Fibroblast of peridontal ligament (primary cell): ENCODE measurements around the gene RAG1.
A peak's percentile ranks its signal among the peaks of the same experiment; 100 is the strongest.

Source experiments
- DNase-seq: peaks from one replicate; pipeline ENCODE4 v3.0.0-alpha.2; 2010; ENCODE audit errors: extremely low read depth

RAG1 gene

DNA sequence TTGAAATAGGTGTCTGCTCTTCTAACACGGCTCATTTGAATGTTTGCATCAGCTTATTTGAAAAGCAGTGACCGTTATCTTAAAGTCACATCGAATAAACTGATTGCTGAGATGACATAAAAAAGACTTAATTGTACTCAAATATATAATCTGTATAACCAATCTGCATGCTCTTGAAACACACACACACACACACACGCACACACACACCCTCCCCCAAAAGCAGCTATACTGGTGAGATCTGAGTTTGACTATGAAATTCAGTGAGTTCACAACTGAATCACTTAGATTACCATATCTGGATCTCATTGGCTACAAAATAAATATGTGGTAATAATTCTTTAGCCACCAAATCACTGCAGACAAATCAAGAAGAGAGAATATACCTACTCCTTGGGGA, 22.7 kb downstream of the RAG1 start:
- no peak for DNase-seq

DNA sequence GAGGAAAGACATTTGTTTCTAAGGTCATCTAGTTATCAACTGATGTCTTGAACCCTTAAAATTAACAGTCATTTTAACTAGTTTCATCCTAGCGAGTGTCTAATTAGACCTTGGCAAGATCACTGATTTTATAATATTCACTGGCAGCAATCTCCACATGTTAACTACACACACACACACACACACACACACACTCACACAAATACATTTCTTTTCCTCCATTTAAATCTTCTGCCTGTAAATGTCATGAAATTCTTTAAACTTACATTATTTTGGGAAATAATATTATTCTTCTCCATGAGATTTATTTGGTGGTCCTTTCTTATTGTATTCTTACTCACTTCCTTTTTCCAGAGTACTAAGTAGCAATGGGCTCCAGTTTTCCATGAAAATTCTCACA, 23.6 kb downstream of the RAG1 start:
- no peak for DNase-seq

DNA sequence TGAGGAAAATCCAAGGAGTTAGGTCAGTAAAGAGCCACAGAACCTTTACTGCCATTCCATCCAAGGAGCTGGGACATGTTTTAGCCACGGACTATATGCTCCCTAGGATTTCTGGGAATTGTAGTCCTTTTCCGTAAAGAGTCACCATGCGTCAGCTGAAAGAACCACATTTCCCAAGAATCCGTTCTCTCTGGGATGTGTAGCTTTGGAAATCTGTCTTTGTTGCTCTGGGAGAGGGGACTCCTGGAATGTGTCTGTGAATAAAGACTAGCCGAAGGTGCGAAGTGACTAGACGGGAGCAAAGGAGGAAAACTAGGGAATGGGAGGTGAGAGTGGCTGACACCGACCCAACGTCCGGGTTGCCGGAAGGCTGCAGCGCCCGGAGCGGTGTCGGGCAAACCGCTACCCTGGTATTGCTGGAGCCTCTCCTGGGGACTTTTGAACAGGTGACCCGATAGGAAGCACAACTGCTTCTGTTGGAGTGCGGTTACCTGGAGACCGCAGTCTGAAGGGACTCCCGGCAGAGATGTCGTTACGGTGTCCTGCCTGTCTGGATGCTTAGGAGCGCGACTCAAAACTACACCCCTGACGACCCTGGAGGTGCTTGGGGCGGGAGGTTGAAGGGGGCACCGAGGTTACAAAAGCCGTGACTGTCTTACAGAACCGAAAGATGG, 26.6 kb downstream of the RAG1 start, which contains the start of gene IFTAP:
TSS of gene IFTAP (plus strand) at position 187 of the 674 bp plus-strand sequence. CDS start 15,602 bp downstream, outside the sequence.
- DNase-seq, result peak; percentile 95

DNA sequence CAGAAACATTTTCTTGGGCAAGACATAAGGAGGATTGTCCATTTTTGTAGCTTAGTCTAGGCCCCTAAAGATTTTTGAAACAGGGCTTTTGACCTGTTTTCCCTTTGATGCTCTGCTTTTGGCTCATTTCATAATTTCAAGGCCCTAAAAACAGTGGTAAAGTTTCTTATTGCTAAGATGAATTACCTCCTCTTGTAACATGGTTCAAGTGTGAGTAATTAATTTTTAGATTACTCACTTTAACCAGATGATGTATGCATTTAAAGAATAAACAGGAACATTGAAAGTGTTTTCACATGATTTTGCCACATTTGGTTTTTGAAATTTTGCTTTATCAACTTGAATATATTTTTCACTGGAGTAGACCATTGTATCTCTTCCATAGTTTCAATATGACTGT, 29.1 kb downstream of the RAG1 start:
- DNase-seq, result no peak

DNA sequence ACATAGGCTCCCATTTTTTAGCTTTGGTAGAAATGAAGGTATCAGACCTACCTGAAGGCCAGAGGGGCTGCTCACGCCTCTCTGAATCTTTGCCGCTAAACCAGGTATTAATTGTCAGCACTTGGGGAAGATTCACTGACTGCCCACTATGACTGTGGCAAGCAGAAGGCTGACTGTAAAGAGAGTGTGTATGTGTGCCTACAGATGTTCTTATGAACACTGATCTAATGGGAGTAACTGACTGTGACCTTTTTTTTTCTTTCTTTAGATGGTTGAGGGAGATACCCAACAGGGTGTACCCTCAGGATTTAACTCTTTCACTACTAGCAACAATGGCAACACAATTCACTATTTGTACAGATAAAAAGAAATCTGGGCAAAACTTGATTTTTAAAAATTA, 30.2 kb downstream of the RAG1 start, which contains the start of gene RAG2:
TSS of gene RAG2 (minus strand) at position 186 of the 400 bp plus-strand sequence. CDS start 4,068 bp downstream, outside the sequence.
- DNase-seq, result no peak

DNA sequence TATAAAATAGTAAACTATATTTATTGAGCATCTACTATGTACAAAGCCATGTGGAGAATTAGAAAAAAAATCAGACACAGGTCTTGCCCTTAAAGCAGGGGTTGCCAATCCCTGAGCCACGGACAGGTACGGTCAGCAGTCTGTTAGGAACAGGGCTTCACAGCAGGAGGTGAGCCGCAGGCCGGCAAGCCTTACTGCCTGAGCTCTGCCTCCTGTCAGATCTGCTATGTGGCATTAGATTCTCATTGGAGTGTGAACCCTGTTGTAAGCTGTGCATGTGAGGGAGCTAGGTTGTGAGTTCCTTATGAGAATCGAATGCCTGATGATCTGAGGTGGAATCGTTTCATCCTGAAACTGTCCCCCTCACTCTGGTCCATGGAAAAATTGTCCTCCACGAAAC, 32.4 kb downstream of the RAG1 start:
- DNase-seq, result no peak

DNA sequence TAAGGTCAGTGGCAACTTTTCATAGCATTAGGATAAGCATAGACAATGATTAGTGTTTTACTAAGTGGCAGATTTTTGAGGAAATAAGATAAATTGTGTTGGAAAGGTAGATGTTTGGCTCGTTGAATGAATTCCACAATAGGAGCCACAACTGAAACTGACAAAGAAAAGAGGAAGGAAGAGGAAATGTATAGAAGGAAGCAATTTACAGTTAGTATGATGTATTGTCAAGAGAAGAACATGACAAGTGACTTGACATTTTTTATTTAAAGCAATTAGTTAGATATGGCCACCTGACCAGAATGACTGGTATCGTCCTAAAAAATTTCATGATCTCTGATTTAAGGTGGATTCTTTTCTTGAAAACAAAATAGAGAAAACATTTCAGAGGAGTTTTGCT, 33.3 kb downstream of the RAG1 start:
- DNase-seq, result no peak

DNA sequence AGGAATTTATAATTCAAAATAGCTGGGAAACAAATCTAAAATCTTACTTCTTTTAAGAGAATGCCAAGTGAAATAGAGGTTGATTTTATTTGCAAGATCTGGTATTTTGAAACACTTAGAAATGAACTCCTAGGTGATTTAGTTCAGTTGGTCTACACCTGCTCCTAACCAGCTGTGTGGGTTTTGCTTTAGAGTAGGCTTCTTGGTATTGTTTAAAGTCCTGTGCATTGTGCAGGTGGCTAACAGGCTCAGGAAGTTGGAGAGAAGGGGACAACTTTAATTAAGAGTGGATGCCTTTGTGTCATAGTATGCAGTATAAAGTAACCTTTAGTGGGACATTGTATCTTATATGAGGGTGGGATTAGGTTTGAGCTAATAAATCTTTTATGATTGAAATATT, 34.3 kb downstream of the RAG1 start:
- DNase-seq, result no peak

DNA sequence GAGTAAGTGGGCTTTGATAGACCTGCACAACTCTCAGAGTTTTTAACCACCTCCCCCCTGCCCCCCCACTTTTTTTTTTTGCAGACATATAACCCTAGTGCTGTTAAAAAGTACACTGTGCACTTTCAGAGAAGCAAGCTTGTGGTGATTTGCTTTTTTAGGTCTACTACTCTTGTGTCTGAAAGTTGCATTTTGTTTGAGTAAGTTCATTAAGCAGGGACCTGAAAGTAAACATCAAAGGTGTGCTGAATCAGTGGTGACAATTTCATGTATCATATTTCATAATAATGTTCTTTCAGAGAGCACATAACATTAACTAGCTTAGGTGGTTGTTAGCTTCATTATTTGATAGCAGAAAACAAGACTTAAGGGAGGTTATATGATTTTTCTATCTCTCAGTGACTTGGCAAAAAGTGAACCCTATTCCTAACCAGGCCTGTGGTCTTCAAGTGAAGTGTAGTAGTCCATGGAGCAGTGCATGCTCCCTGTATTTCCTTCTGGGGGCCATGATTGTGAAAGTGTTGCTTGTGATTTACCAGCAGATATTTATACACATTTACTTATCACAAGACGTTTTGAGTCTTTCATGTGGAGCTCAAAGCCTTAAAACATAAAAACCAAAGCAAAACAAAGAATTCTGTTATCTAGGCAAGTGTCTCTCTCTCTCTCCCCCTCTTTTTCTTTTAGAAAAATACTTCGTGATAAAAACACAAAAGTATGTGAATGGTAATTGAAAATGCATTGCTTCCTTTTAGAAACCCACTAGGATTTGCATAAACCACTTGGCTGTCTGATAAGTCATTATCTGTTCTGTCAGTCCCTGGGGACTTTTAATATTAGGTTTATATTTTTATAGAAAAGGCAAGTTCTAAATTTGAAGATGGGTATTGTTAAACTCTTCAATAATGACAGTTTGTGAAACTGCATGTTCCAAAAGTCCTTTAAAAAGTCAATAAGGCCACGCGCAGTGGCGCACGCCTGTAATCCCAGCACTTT, 37.7 kb downstream of the RAG1 start:
- DNase-seq, result no peak

DNA sequence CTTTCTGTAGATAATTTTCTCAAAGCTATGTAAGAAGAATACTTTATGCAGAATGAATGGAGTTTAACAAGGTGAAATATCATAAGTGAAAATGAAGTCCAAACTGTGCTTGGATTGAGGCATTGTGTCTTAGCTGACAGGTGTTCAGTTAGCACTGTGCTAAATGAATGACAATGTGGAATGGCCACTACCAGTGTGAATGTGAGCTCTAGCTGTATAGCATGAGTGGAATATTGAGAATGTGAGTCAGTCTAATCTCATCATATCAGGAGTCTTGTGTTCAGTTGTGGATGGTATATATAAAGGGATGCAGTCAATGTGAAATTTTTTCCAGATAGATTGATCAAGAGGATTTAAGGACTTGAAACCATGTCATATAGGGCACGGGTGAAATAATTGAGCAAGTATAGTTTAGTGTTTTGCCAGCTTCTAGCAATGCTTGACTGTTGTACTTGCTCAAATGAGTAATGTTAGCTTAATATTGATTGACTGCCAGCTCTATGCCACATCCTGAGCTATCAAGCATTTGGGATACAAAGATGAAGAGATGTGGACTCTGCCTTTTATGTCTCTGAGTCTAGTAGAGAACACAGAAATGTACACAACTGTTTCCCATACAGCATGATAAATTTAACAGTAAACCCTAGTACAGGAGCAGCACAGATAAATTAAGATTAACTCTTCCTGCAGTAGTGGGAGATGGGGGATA, 40.8 kb downstream of the RAG1 start:
- no peak for DNase-seq

DNA sequence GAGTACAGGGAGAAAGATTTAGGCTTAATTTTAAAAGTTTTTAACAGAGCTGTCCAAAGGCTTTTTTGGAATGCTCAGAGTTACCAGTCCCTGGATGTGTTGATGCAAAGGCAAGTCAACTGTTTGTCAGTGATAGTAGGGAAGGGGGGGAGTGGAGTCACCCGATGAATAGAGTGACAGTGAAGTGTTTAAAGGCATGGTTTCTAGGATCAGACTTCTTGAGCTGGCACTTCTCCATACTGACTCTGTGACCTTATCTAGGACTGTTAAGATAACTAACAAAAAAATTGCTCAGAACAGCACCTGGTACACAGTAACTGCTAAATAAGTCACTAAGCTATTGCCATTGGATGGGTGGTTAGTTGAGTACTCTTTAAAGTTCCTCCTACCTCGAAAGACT, 41.6 kb downstream of the RAG1 start:
- no peak for DNase-seq

DNA sequence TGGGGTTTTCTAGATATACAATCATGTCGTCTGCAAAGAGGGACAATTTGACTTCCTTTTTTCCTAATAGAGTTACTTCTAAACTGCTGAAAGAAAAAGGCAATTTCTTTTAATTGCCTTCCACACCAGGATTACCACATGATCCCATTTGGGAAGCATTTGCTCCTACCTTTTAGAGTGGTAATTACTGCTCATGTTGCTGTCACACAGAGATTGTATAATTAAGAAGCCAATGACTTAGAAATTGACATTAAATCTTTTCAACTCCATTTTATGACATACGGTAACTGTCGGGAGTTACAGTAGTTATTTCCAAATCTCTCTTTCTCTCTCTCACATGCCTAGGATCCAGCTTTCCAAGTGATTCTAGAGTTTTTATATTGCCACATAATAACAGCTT, 48.0 kb downstream of the RAG1 start:
- DNase-seq, result no peak

DNA sequence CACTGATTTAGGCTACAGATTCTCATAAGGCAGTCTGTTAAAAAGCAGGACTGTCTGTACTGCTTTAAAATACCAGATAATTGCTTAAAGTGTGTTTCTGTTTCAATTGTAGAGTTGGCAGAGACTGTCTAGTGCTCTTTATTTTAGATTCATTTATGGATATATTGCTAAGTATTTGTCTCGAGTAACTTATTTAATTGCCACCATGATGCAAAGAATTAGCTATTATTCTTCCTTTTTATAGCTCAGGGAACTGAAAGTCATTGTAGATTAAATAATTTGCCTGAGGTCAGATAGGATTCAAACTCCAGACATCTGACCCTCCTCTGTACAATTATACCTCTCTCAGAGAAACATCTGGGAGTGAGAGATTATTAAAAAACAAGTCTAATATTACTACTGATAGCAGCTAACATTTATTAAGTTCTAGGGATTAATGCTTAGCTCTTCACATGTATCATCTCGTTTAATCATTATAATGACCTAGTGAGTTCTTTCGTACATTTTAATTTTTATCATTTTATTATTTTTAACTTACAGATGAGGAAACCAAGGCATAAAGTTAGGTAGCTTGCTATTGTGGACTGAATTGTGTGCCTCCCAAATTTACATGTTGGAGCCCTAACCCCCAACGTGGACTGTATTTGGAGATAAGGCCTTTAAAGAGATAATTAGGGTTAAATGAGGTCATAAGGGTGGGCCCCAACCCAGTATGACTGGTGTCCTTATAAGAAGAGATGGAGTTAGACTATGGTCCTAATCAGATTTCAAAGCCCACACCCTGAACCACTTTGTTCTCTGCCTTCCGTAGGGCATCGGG, 49.9 kb downstream of the RAG1 start:
- DNase-seq, result no peak

DNA sequence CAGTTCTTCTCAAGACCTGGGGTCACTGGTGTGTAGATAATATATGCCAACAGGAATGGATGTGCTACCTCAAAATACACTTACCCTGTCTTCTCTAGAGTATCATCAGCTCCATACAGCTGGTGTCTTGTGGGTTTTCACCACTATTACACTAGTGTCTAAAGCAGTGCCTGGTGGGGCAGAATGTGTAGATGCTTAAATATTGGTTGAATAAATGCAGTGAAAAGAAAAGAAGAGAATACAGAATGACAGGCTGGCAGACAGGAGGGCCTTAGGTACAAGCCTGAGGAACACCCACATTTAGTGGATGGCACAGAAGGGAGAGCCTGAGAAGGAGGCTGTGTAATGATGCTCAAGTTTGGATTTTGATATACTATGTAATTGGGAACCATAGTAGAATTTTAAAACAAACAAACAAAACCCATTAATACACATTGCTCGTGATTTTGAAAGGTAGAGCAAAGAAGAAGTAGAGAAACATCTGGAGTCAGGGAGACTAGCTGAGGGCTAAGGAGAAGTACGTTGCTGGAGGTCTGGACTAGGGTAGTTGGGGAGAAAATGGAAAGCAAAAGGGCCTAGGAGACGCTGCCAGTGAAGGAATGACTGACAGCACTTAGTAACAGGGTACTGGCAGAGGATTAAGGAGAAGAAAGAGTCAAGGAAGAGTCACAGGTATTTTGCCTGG, 50.7 kb downstream of the RAG1 start:
- no peak for DNase-seq

DNA sequence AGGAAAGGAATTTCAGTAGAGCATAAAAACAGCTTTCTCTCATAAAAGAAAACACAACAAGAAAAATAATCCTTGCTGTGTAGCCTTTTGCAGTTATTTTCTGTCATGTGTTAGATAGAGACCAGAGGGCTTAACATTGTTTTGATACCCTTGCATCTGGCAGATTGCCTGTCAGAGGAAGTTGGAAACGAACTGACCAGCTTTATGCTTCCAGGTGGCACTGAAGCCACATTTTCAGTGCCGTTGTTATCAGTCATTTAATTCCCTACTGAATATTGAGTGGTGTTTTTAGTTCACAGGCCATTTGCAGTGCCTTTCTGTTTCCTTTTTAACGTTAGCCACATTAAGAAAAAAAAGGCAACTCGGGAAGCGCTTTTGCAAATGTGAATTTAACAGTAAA, 51.7 kb downstream of the RAG1 start:
- no peak for DNase-seq

DNA sequence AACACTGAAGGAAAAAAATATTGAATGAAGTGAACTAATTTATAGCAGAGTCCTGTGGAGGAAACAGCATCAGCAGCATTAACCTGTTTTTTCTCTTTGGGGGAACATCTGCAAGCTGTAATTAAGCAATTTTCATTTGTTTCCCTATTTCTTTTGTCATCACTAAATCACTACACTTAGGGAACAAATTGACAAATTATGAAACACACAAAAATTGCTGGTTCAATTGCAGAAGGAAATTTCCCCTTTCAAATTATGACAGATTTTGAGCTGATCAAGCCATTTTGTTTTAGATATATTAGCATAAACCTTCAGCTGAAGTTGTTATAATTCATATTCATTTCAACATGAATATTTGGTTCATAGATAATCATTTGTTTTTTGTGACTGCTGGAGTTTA, 52.4 kb downstream of the RAG1 start:
- no peak for DNase-seq

DNA sequence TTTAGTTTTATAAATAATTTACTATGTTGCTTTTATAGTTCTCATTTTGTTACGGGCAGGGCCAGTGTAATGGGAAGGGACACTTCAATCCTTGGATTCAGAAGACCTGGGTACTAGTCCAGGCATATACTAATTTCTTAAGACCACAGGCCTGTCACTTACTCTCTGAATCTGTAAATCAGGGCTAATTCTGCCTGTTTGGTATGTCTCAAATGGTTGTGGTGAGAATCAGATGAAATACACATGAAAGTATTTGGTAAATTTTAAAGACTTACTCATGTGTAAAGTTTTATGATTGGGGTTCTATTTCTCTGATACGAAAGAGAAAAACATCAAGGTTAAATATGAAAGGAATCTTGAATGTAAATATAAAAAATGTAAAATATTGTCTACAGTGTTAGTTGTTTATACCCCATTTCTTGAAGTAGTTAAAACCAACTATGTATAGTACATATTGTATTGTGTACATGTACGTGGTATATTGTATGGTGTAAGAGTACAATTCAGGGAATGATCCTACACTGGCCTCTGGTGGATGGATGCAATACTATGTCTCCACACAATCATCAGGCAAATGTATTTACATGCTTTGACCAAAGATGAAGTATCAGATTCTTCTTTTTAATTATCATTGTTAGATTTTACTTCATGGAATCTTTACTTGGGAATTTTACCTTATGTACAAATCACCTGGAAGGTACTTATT, 54.8 kb downstream of the RAG1 start:
- DNase-seq, result peak; percentile 50

DNA sequence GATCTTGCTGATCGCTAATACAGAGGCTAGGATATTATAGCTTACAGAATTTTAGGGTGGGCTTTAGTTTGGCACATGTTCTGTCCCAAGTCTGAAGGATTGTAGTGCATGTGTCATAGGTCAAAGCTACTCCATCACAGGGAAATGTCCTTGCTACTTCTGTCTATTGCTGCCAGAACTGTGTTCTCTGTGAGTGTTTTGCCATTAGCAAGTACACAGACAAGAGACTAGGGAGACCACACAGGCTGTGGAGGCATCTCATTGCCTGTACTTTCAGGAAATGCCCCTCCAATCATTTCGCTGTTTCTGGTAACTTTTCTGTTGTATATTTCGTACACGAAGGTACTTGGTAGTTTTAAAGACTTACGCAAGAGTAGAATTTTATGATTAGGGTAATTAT, 55.7 kb downstream of the RAG1 start:
- DNase-seq, result no peak

DNA sequence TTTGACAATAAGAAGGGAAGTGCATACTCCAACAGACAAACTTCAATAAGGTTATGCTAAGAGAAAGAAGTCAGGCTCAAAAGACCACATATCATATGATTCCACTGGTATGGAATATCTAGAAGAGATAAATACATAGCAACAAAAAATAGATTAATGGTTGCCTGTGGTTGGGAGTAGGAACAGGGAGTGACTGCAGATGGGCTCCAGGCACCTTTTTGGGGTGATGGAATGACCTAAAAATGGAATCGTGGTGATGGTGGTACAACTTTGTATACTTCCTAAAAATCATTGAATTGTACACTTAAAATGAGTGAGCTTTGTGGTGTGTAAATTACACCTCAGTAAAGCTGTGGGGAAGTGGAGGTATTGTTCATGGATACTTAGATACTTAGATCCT, 59.2 kb downstream of the RAG1 start:
- DNase-seq, result no peak

DNA sequence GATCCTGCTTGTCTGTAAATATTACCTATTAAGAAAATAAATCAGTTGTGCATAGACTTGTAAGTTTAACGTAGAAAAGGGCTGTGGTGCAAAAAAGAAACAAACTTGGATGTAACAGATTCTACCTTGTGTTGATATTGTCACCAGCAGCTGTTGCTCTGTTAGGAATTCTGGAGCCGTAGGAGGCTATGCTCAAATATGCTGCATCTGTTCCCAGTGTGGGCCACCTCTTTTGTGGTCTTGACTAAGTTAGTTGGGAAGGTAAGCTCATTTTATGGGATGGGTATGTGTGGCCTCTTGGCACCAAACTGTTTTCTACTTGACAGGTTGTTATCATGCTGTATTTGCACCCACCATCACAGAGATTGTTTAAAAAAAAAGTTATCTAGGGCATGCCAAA, 59.7 kb downstream of the RAG1 start:
- no peak for DNase-seq
